Brain microvascular endothelial cell (primary cell): ENCODE results near the gene CAMK2N1.

ENCODE experiments used
- DNase-seq: peaks from one replicate; pipeline ENCODE4 v3.0.0-alpha.2; 2020
- H3K27ac ChIP-seq: fragments of 250-450 bp; sonication (Bioruptor Pico); 2 replicates; pipeline ENCODE4 v1.5.1; 2020; ENCODE audit warnings: mild to moderate bottlenecking, moderate library complexity
- H3K27me3 ChIP-seq: fragments of 250-450 bp; sonication (Bioruptor Pico); replicated peaks from 2 replicates; pipeline ENCODE4 v1.5.1; 2020; ENCODE audit warnings: mild to moderate bottlenecking
- H3K36me3 ChIP-seq: fragments of 250-450 bp; sonication (Bioruptor Pico); replicated peaks from 2 replicates; pipeline ENCODE4 v1.5.1; 2020; ENCODE audit warnings: mild to moderate bottlenecking
- H3K4me3 ChIP-seq: 2 replicates; pipeline ENCODE4 v1.5.1; 2011; ENCODE audit warnings: low read depth, mild to moderate bottlenecking, control low read depth, low read length, moderate library complexity
- CTCF ChIP-seq: IDR thresholded peaks from 2 replicates; pipeline ENCODE4 v1.5.1; 2011; ENCODE audit warnings: low read depth, mild to moderate bottlenecking, moderate library complexity, low read length, control low read depth, inconsistent platforms; ENCODE audit errors: missing control alignments
- in situ Hi-C: cut with HindIII; loops from 2 replicates; pipeline ENCODE4 v1.10.0; 2017; ENCODE audit warnings: low sequenced_read_pairs, low pct_ligation_motif_present

The CAMK2N1 gene

GRCh38 chr1:20440785-20441200 lies 45.2 kb downstream of the CAMK2N1 start:
- Histone ChIP-seq H3K4me3 (no peak overlapping the region), H3K27me3 (no peaks in the 10 kb centered on the region), H3K27ac (no peak overlapping the region), H3K36me3 (no peaks in the 10 kb centered on the region)
- peak; percentile 44 for DNase-seq
- in situ Hi-C loops: no loop called here
- no peak for TF ChIP-seq CTCF

- no peak overlapping the region for H3K4me3 ChIP-seq
- no peaks in the 10 kb centered on the region for H3K36me3 ChIP-seq
- no peak for TF ChIP-seq CTCF
- in situ Hi-C loops: no loop called here
- H3K27me3 ChIP-seq: no peaks in the 10 kb centered on the region
- no peak overlapping the region for H3K27ac ChIP-seq
- peak; percentile 30 for DNase-seq
These were observed 46.7 kb downstream of the CAMK2N1 start for GRCh38 chr1:20439282-20439681.

GRCh38 chr1:20437640-20438039 lies 48.4 kb downstream of the CAMK2N1 start:
- no peaks in the 10 kb centered on the region for H3K27me3 ChIP-seq
- DNase-seq: no peak
- no peak overlapping the region for H3K4me3 ChIP-seq
- in situ Hi-C loops: no loop called here
- H3K36me3 ChIP-seq: no peaks in the 10 kb centered on the region
- no peak overlapping the region for H3K27ac ChIP-seq
- no peak for TF ChIP-seq CTCF

- in situ Hi-C loops: no loop called here
- DNase-seq: no peak
- no peak overlapping the region for H3K27ac ChIP-seq
- H3K27me3 ChIP-seq: no peaks in the 10 kb centered on the region
- no peak overlapping the region for H3K4me3 ChIP-seq
- H3K36me3 ChIP-seq: no peaks in the 10 kb centered on the region
- TF ChIP-seq CTCF: no peak
These were observed 53.1 kb downstream of the CAMK2N1 start for GRCh38 chr1:20432891-20433290.
